ENCODE measurements around the gene RABAC1.
"Not testable (repeated sequence)": the region's sequence is repeated elsewhere in the genome, so short reads cannot be mapped to it uniquely, and the experiment has no call there.

- TF ChIP-seq CTCF, POLR2A (IDR thresholded peaks at IDR 0.05): not testable (repeated sequence)
These were observed 19.9 kb downstream of the RABAC1 start for GRCh38 chr19:41939209-41939608.
